RWPE1 (cell line): ENCODE results near the gene CISD3.

Experiments used
- CTCF ChIA-PET: fragments of 350-600 bp; sonication (Branson Sonifier 250); formaldehyde crosslinking; extraction: SDS; loops from one replicate; lab custom pipeline; 2021; lab: Yijun Ruan, JAX
- POLR2A ChIA-PET: fragments of 400-600 bp; formaldehyde crosslinking; extraction: SDS; loops from one replicate; lab custom pipeline; 2020; ENCODE audit warnings: antibody characterized with exemption; ENCODE audit not compliant: low non-redundant PET; lab: Yijun Ruan, JAX
- DNase-seq: peaks from one replicate; pipeline ENCODE4 v3.0.0; 2012; ENCODE audit warnings: low spot score
- H3K27ac ChIP-seq: fragments of 450-650 bp; 2 replicates; pipeline ENCODE4 v1.5.1; 2017
- CTCF ChIP-seq: fragments of 450-650 bp; conservative IDR thresholded peaks from 2 replicates; pipeline ENCODE4 v1.5.1; 2017; ENCODE audit warnings: low read depth, mild to moderate bottlenecking

Gene CISD3

GRCh38 chr17:38779965-38780752, 50.0 kb downstream of the CISD3 start:
- no peak for DNase-seq

GRCh38 chr17:38783227-38783626, 53.1 kb downstream of the CISD3 start:
- no peak for TF ChIP-seq CTCF
- no peak overlapping the region for H3K27ac ChIP-seq
- CTCF ChIA-PET: interaction anchor here (0.7 kb wide), 1 partner anchor 12 kb away, joined by 3 read pairs; no protein-coding TSS in a partner anchor
- no peak for DNase-seq
- POLR2A ChIA-PET: no interaction called here

More at GRCh38 chr17:38779965-38780752, 50.0 kb downstream of the CISD3 start:
- H3K27ac ChIP-seq: no peak overlapping the region
- TF ChIP-seq CTCF: no peak
- POLR2A ChIA-PET: no interaction called here
- CTCF ChIA-PET: interaction anchor here (0.6 to 0.7 kb wide), 2 partner anchors 23 to 89 kb away, joined by 4 read pairs; no protein-coding TSS in a partner anchor
